BE2C (cell line): ENCODE data around the gene TECPR2.
A peak's percentile ranks its signal among the peaks of the same experiment; 100 is the strongest.

Source experiments
- DNase-seq: peaks from one replicate; pipeline ENCODE4 v3.0.0-alpha.2; 2020
- H3K27me3 ChIP-seq: fragments of 250-450 bp; sonication (Bioruptor Pico); 2 replicates; pipeline ENCODE4 v1.5.1; 2020; ENCODE audit warnings: mild to moderate bottlenecking
- H3K36me3 ChIP-seq: fragments of 250-450 bp; sonication (Bioruptor Pico); 2 replicates; pipeline ENCODE4 v1.5.1; 2020; ENCODE audit warnings: mild to moderate bottlenecking
- H3K4me1 ChIP-seq: fragments of 250-450 bp; sonication (Bioruptor Pico); 2 replicates; pipeline ENCODE4 v1.5.1; 2020
- H3K4me3 ChIP-seq: 2 replicates; pipeline ENCODE4 v1.5.1; 2011; ENCODE audit warnings: low read depth, low read length
- H3K9me3 ChIP-seq: fragments of 250-450 bp; sonication (Bioruptor Pico); 2 replicates; pipeline ENCODE4 v1.5.1; 2020
- CTCF ChIP-seq: IDR thresholded peaks from 2 replicates; pipeline ENCODE4 v1.5.1; 2012; ENCODE audit warnings: mild to moderate bottlenecking, low read depth, low read length

Gene TECPR2

DNA sequence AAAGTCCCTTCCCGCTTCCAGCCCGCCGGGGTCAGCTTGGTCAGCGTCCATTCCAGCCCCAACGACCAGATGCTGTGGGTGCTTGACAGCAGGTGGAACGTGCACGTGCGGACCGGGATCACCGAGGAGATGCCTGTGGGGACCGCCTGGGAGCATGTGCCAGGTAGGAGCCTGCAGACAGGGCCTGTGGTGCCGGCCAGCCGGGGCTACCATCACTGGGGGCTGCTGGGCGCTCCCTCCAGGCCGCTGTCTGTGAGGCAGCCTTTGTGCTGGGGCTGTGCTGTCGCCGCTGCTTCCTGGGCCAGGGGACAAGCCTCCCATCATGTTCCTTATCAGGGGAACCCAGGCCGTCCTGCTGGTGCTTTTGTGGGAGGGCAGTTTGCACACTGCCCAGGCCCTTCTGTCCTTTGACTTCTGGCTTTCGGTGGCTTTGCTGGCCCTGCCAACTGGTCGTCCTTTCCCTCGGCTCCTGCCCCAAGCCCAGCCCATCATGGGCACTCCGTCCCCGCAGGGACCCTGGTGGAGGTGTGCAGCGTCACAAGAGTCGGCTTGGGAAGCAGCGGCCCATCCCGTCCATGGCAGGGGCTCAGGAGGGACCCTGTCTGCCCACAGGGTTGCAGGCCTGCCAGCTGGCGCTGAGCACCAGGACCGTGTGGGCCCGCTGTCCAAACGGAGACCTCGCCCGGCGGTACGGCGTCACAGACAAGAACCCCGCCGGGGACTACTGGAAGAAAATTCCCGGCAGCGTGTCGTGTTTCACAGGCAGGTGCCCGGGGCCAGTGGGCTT is 134.4 kb downstream of the TECPR2 start:
- Histone ChIP-seq H3K36me3 (no peaks in the 10 kb centered on the region), H3K4me1 (no peaks in the 10 kb centered on the region), H3K27me3 (no peaks in the 10 kb centered on the region), H3K9me3 (no peaks in the 10 kb centered on the region), H3K4me3 (no peak overlapping the region)
- TF ChIP-seq CTCF: no peak
- no peak for DNase-seq

DNA sequence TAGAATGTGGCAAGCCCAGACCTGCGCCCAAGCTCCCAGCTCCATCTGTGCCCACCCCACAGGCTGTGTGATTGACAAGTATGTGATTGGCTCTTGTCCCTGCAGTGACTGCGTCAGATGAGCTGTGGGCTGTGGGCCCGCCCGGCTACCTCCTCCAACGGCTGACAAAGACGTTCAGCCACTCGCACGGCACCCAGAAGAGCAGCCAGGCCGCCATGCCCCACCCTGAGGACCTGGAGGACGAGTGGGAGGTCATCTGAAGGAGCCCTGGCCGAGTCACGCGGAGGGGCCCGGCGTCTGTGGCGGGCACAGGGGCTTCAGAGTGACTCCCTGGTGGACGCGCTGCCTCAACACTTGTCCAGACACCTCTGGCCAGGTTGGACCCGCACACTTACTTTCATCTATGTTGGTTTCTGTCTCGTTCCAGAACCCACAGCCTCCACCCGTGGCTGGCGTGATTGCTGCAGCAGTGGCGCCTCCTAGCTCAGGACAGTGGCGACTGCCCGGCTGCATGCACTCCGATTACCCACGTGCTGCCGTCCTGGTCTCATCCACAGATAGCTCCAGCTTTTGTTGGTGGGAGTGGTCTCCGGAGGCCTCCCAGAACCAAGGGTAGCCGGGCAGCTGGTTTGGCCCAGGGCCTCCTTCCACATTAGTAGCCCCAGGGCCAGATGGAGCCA is 135.4 kb downstream of the TECPR2 start:
- H3K36me3 ChIP-seq: no peaks in the 10 kb centered on the region
- H3K27me3 ChIP-seq: no peaks in the 10 kb centered on the region
- H3K9me3 ChIP-seq: no peaks in the 10 kb centered on the region
- peak; percentile 58 for TF ChIP-seq CTCF
- no peaks in the 10 kb centered on the region for H3K4me1 ChIP-seq
- DNase-seq: peak; percentile 64
- no peak overlapping the region for H3K4me3 ChIP-seq

GRCh38 chr14:102498678-102499265 is 136.0 kb downstream of the TECPR2 start:
- no peak for DNase-seq
- Histone ChIP-seq H3K4me3 (no peak overlapping the region), H3K9me3 (no peaks in the 10 kb centered on the region), H3K27me3 (no peaks in the 10 kb centered on the region), H3K4me1 (no peaks in the 10 kb centered on the region), H3K36me3 (no peaks in the 10 kb centered on the region)
- TF ChIP-seq CTCF: no peak

DNA sequence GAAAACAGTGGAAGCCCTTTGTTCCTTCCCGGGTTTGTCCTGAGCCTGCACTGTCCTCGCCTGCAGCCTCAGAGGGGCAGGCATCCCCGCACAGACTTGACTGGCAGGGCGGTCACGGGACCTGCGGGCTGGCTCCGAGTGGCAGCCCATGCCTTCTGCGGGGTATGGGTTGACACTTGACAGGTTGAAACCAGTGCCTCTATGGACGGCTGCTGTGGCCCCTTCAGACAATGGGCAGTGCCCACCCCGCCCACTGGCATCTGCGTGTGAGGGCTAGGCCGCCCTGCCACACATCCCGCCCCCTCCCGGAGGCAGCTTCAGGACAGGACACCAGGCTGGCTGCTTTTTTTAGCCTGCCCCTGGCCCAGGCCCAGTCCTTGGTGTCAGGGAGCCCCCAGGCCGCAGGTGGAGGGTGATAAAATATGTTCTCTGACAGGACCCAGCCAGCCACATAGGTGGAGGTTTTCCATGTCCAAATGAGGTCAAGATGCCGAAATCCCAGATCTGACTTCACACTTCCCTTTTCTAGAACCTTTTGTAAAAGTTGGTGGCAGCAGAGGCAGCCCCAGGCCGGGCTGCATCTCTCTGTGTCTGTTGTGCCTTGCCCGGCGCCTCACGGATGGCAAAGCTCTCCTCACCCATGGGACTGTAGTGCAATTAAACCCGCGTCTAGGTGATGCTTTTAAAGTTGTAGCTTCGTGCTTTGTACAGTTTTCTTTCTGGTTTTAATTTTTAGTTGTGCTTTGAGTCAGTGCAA is 136.8 kb downstream of the TECPR2 start:
- DNase-seq: no peak
- Histone ChIP-seq H3K27me3 (no peaks in the 10 kb centered on the region), H3K4me3 (no peak overlapping the region), H3K36me3 (no peaks in the 10 kb centered on the region), H3K4me1 (peaks cover 1% of the 10 kb centered on the region), H3K9me3 (no peaks in the 10 kb centered on the region)
- no peak for TF ChIP-seq CTCF

DNA sequence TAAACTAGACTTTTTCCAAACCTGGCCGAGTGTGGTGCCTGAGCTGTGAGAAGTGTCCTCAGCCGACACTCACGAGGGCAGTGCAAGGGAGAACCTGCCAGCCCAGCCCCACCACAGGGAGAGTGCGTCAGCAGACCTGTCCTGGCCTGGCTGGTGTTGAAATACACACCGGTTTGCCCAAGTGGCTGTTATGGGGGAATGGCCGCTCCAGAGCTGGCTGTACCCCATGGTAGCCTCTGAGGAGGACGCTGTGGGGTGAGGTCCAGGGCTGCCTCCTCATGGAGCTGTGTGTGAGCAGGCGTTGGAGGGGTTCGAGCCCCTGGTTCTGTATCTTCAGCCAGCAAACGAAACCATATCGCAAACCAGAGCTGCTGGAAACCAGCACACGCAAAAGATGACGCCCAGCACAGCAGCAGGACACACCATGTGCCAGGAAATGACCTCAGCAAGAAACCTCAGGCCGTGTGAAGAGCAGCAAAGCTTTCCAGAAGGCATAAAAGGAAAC is 137.5 kb downstream of the TECPR2 start:
- DNase-seq: no peak
- H3K36me3 ChIP-seq: no peaks in the 10 kb centered on the region
- H3K4me1 ChIP-seq: peaks cover 3% of the 10 kb centered on the region
- TF ChIP-seq CTCF: no peak
- H3K27me3 ChIP-seq: no peaks in the 10 kb centered on the region
- H3K4me3 ChIP-seq: no peak overlapping the region
- no peaks in the 10 kb centered on the region for H3K9me3 ChIP-seq
